Activated CD4-positive, alpha-beta T cell treated with anti-CD3 and anti-CD28 coated beads, Interleukin-2, amount 10 ng/mL, durations not matched to agents 7 days and 5 days (primary cell): ENCODE results near the gene KANSL1L. TPM values are rescaled to one million over a fixed set of nuclear protein-coding genes. Genes with fewer than 3 reads are reported as not detected.

Experiments
- CTCF ChIA-PET: fragments of 350-600 bp; sonication (Branson Sonifier 250); formaldehyde crosslinking; loops from one replicate; lab custom pipeline; 2021; ENCODE audit warnings: antibody characterized with exemption; lab: Charles Lee
- POLR2A ChIA-PET: fragments of 350-600 bp; sonication (Branson Sonifier 250); formaldehyde crosslinking; loops from one replicate; lab custom pipeline; 2021; ENCODE audit warnings: antibody characterized with exemption; lab: Charles Lee
- DNase-seq: peaks from one replicate; pipeline ENCODE4 v3.0.0-alpha.2; 2020
- H3K27ac Mint-ChIP-seq: one replicate; pipeline ENCODE4 v1.8.0; 2021; ENCODE audit warnings: mild to moderate bottlenecking, moderate library complexity, mixed read lengths
- H3K27me3 Mint-ChIP-seq: one replicate; pipeline ENCODE4 v1.8.0; 2021; ENCODE audit warnings: mixed read lengths
- H3K36me3 Mint-ChIP-seq: one replicate; pipeline ENCODE4 v1.8.0; 2021; ENCODE audit warnings: low read depth, mixed read lengths
- H3K4me1 Mint-ChIP-seq: one replicate; pipeline ENCODE4 v1.8.0; 2021; ENCODE audit warnings: mixed read lengths
- H3K4me3 Mint-ChIP-seq: one replicate; pipeline ENCODE4 v1.8.0; 2021; ENCODE audit warnings: mild to moderate bottlenecking, moderate library complexity, mixed read lengths
- H3K9me3 Mint-ChIP-seq: one replicate; pipeline ENCODE4 v1.8.0; 2021; ENCODE audit warnings: mixed read lengths
- total RNA-seq, 2 experiments: library from RNA; stranded (reverse); gene quantifications; one replicate each; pipeline ENCODE4 v1.2.3, GENCODE V29; 2021

Gene KANSL1L
- total RNA-seq, 2 experiments from 2014 or later: 5.7 to 7.4 TPM

DNA sequence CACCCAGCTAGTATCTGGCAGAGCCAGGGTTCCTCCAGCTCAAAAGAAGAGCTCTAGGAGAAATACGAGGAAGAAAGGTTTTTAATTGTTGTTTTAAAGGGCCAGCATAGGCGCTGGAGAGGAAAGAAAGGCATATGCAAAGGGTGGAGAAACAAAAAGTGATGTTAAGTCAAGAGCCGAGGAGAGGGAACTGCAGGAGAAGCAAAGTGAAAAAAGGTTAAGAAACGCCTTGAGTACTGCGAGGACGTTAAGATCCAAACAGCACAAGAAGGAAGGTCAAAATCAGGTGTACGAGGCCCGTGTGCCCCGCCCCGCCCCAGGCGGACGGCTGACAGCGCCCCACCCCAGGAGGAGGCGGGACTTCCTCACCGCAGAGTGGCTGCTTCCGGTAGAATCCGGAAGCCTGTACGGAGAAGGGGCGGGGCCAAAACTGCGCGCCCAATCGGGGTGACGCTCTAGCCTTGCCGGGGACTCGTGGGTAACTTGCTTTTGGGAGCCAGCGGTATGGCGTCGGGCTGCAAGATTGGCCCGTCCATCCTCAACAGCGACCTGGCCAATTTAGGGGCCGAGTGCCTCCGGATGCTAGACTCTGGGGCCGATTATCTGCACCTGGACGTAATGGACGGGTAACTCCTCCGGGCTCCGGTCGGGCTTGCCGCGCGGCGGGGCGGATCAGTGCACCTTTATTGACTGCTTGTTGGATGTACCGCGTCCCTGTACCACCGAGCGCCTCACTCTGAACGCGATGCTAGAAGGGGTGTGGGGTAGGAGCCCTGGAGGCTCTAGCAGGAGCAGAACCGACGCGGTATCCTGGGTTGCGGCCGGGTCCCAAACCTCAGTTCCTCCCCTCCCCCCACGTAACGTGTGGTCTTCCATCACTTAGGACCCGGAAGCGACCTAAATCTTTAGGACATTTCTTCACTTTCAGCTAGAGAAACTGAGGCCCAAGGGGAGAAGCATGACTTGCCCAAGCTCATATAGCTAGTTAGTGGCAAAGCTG is 168.8 kb downstream of the KANSL1L start, which contains the start of gene RPE:
Gene RPE (plus strand): TSS at position 481 of the 1,000 bp plus-strand sequence. CDS start 24 bp downstream, at position 505.
- Mint-ChIP-seq H3K9me3 (peaks cover 3% of the 10 kb centered on the region), H3K4me1 (peaks cover 65% of the 10 kb centered on the region), H3K36me3 (peaks cover 19% of the 10 kb centered on the region), H3K4me3 (peak within 1 kb of the TSS; percentile 98), H3K27me3 (no peaks in the 10 kb centered on the region), H3K27ac (peak within 1 kb of the TSS; percentile 90)
- POLR2A ChIA-PET: no interaction called here
- peak; percentile 98 for DNase-seq
- CTCF ChIA-PET: interaction anchor here (0.5 to 1.0 kb wide), 2 partner anchors 12 to 371 kb away, joined by 3 read pairs; no protein-coding TSS in a partner anchor

DNA sequence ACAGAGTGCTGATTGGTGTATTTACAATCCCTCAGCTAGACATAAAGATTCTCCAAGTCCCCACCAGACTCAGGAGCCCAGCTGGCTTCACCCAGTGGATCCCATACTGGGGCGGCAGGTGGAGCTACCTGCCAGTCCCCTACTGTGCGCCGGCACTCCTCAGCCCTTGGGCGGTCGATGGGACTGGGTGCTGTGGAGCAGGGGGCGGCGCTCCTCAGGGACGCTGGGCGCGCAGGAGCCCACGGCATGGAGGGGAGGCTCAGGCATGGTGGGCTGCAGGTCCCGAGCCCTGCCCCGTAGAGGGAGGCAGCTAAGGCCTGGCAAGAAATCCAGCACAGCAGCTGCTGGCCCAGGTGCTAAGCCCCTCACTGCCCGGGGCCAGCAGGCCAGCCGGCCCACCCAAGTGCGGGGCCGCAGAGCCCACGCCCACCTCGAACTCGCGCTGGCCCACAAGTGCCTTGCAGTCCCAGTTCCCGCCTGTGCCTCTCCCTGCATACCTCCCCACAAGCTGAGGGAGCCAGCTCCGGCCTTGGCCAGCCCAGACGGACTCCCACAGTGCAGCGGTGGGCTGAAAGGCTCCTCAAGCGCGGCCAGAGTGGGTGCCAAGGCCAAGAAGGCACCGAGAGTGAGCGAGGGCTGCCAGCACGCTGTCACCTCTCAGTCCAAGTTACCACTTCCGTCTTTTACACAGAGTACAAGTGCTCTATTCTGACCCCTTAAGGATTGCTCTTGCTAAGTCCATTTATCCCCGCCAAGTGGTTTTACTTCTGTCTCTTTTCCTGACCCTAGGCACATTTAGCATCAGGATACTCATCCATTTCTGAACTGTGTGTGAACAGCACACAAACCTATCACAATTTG is 170.5 kb downstream of the KANSL1L start:
- H3K4me3 Mint-ChIP-seq: no peak overlapping the region
- H3K36me3 Mint-ChIP-seq: peaks cover 11% of the 10 kb centered on the region
- peaks cover 52% of the 10 kb centered on the region for H3K4me1 Mint-ChIP-seq
- peaks cover 3% of the 10 kb centered on the region for H3K9me3 Mint-ChIP-seq
- ChIA-PET POLR2A (no interaction called here), CTCF (no interaction called here)
- no peak overlapping the region for H3K27ac Mint-ChIP-seq
- H3K27me3 Mint-ChIP-seq: no peaks in the 10 kb centered on the region
- DNase-seq: no peak

DNA sequence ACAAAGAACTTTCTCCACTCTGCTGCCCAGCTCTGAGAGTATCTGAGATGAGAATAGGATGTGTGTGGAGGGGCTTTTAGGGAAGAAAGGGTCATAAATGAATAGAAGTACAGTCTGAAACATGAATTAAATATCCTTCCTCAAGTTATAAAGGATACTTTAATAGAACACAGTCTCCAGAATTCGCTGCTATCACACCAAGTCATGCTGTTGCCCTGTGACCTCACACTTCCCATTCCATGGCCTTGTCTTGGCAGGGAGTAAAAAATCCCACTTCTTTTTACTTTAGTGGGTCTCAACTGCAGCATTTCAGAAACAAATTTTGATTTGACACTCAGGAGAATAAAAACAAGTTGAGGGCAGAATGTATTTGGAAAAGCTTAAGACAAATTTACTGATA is 172.6 kb downstream of the KANSL1L start:
- Mint-ChIP-seq H3K9me3 (peaks cover 3% of the 10 kb centered on the region), H3K27ac (no peak overlapping the region), H3K27me3 (no peaks in the 10 kb centered on the region), H3K4me3 (no peak overlapping the region), H3K36me3 (peaks cover 3% of the 10 kb centered on the region), H3K4me1 (peaks cover 33% of the 10 kb centered on the region)
- no peak for DNase-seq
- ChIA-PET POLR2A (no interaction called here), CTCF (no interaction called here)

DNA sequence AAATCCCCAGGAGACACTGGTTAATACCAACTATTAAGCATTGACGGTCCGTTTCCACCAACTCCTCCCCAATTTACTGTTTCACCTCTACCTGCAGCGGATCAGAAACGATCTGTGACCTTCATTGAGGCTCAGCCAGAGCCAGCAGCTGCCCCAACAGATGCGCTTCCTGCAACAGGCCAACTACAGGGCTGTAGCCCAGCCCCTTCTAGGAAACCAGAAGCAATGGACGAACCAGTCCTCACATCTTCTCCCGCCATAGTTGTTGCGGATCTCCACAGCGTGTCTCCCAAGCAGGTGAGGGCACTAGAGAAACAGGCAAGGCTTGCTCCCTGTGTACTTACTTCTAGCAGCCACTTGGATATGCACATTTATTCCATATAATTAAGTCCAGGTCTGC is 177.2 kb downstream of the KANSL1L start:
- peaks cover 6% of the 10 kb centered on the region for H3K27me3 Mint-ChIP-seq
- POLR2A ChIA-PET: no interaction called here
- no peaks in the 10 kb centered on the region for H3K36me3 Mint-ChIP-seq
- H3K27ac Mint-ChIP-seq: no peak overlapping the region
- DNase-seq: no peak
- CTCF ChIA-PET: no interaction called here
- H3K4me1 Mint-ChIP-seq: peaks cover 4% of the 10 kb centered on the region
- no peak overlapping the region for H3K4me3 Mint-ChIP-seq
- no peaks in the 10 kb centered on the region for H3K9me3 Mint-ChIP-seq

GRCh38 chr2:209990838-209991237 is 180.4 kb downstream of the KANSL1L start:
- no peaks in the 10 kb centered on the region for H3K36me3 Mint-ChIP-seq
- CTCF ChIA-PET: no interaction called here
- POLR2A ChIA-PET: no interaction called here
- no peaks in the 10 kb centered on the region for H3K9me3 Mint-ChIP-seq
- H3K27ac Mint-ChIP-seq: no peak overlapping the region
- DNase-seq: no peak
- no peak overlapping the region for H3K4me3 Mint-ChIP-seq
- peaks cover 4% of the 10 kb centered on the region for H3K4me1 Mint-ChIP-seq
- peaks cover 6% of the 10 kb centered on the region for H3K27me3 Mint-ChIP-seq

- ChIA-PET CTCF (no interaction called here), POLR2A (no interaction called here)
- H3K27me3 Mint-ChIP-seq: peaks cover 14% of the 10 kb centered on the region
- no peak for DNase-seq
- H3K4me1 Mint-ChIP-seq: peaks cover 4% of the 10 kb centered on the region
- no peak overlapping the region for H3K27ac Mint-ChIP-seq
- no peaks in the 10 kb centered on the region for H3K36me3 Mint-ChIP-seq
- no peaks in the 10 kb centered on the region for H3K9me3 Mint-ChIP-seq
- no peak overlapping the region for H3K4me3 Mint-ChIP-seq
These were observed 183.2 kb downstream of the KANSL1L start for GRCh38 chr2:209988010-209988409.

DNA sequence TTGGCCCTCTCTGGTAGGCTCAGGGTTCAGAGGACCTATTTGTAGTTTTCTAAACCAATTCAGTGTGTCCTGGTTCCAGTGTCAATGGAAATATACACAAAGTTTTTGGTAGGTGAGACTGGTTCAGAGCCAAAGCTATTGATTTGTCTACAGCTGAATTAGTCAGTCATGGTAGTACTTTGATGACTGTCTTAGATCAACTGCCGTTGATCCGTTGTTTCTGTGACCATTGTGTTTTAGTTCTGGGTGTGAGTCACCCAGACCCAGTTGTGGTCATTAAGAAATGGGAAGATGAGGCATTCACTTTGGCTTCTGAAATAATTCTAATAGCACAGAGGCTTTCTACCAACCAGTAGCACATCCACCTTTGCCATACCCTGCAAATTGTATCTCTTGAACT is 184.8 kb downstream of the KANSL1L start:
- H3K27me3 Mint-ChIP-seq: peaks cover 23% of the 10 kb centered on the region
- no peak overlapping the region for H3K4me3 Mint-ChIP-seq
- CTCF ChIA-PET: no interaction called here

GRCh38 chr2:209985874-209986273 is 185.3 kb downstream of the KANSL1L start:
- Mint-ChIP-seq H3K4me1 (peaks cover 4% of the 10 kb centered on the region), H3K4me3 (no peak overlapping the region)
- DNase-seq: no peak

More for the DNA sequence above, 184.8 kb downstream of the KANSL1L start:
- no peak for DNase-seq
- POLR2A ChIA-PET: no interaction called here
- Mint-ChIP-seq H3K9me3 (no peaks in the 10 kb centered on the region), H3K4me1 (peaks cover 4% of the 10 kb centered on the region), H3K27ac (no peak overlapping the region), H3K36me3 (no peaks in the 10 kb centered on the region)

GRCh38 chr2:209984291-209984690 is 186.9 kb downstream of the KANSL1L start:
- H3K36me3 Mint-ChIP-seq: no peaks in the 10 kb centered on the region
- no peak overlapping the region for H3K27ac Mint-ChIP-seq
- CTCF ChIA-PET: no interaction called here
- DNase-seq: no peak
- H3K9me3 Mint-ChIP-seq: no peaks in the 10 kb centered on the region
- H3K4me3 Mint-ChIP-seq: no peak overlapping the region
- peaks cover 4% of the 10 kb centered on the region for H3K4me1 Mint-ChIP-seq
- POLR2A ChIA-PET: no interaction called here
- peaks cover 20% of the 10 kb centered on the region for H3K27me3 Mint-ChIP-seq

More at GRCh38 chr2:209985874-209986273, 185.3 kb downstream of the KANSL1L start:
- H3K9me3 Mint-ChIP-seq: no peaks in the 10 kb centered on the region
- H3K27me3 Mint-ChIP-seq: peaks cover 21% of the 10 kb centered on the region
- ChIA-PET POLR2A (no interaction called here), CTCF (no interaction called here)
- no peak overlapping the region for H3K27ac Mint-ChIP-seq
- no peaks in the 10 kb centered on the region for H3K36me3 Mint-ChIP-seq

DNA sequence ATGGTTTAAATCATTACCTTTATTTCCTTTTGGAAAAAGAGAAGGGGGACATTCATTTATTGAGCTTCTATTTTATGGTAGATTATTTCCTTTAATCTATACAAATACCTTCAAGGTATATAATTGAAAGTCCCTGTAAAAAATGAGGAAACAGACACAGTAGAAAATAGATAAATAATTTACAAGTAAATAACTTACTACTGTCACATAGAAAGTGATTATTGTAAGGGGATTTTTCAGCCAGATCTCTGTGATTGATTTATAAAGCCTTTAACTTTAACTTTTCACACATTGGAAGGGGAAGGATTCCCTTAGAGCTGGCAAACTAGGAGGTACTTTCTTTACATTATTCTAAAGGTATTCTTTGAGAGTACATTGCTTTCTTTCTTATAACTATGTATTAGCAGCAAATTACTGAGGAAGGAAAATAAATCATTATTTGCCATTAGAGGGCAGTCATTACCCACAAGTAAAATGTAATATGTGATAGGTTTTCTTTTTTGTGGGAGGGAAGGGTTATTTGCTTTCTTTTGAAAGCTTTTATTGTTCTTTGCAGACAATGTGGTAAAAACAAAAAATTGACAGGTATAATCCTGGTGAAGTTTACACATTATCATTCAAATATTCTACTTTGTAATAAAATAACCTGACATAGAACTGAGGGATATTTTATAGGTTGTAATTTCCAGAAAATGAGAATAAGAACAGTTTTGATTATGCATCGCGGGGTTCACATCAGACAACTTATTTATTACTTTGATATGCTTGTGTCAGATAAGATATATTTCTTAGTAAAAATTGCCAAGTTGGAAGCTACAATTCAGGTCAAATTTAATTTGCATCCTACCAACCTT is 193.6 kb downstream of the KANSL1L start:
- Mint-ChIP-seq H3K27ac (no peak overlapping the region), H3K4me3 (no peak overlapping the region), H3K36me3 (no peaks in the 10 kb centered on the region), H3K9me3 (no peaks in the 10 kb centered on the region), H3K4me1 (no peaks in the 10 kb centered on the region), H3K27me3 (peaks cover 16% of the 10 kb centered on the region)
- POLR2A ChIA-PET: no interaction called here
- DNase-seq: no peak
- CTCF ChIA-PET: interaction anchor here (1.0 to 2.0 kb wide), 3 partner anchors 15 to 219 kb away, joined by 3 to 6 read pairs (median 4); no protein-coding TSS in a partner anchor

DNA sequence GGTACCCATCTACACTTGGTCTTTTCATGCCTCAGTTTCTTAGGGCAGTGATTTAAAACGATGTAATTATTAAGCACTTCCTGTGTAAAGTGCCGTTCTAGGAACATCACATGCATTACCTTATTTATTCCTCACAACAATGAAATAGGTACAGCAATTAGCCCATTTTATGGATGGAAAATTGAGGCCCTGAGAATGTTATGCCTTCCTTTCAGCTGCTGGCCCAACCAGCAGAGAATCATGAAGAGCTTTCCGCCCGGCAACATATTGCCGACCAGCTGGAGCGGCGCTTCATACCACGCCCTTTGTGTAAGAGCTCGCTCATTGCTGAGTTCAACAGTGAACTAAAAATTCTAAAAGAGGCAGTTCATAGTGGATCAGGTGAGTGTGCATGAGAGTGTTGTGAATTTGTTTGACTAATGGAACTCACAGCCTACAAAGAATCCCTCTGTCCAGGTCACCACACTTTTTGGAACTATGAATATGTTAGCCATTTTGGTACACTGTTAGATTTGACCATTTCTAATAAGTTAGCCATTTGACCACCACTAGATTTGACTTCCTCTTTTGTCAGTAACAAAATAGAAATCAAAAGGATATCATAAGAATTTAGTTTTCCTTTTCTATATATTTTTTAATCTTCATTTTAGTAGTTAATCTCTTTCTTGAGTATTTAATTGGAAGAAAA is 194.4 kb downstream of the KANSL1L start:
- Mint-ChIP-seq H3K4me3 (no peak overlapping the region), H3K4me1 (no peaks in the 10 kb centered on the region), H3K36me3 (no peaks in the 10 kb centered on the region), H3K27me3 (peaks cover 15% of the 10 kb centered on the region), H3K27ac (no peak overlapping the region), H3K9me3 (no peaks in the 10 kb centered on the region)
- ChIA-PET POLR2A (no interaction called here), CTCF (interaction anchor here (1.2 to 2.0 kb wide), 3 partner anchors 14 to 220 kb away, joined by 3 to 6 read pairs (median 4); no protein-coding TSS in a partner anchor)
- no peak for DNase-seq
